PC-3 (cell line): ENCODE measurements around the gene STXBP5.

Experiments used
- CTCF ChIP-seq: fragments of 300-600 bp; sonication (generic); conservative IDR thresholded peaks from 2 replicates; pipeline ENCODE4 v1.5.1; 2017; ENCODE audit warnings: antibody characterized with exemption, low read depth, mild to moderate bottlenecking, low read length
- EZH2phosphoT487 ChIP-seq: fragments of 300-600 bp; sonication (generic); IDR thresholded peaks from 2 replicates; pipeline ENCODE4 v1.6.1; 2018; ENCODE audit warnings: mild to moderate bottlenecking, antibody characterized with exemption, low read length, borderline replicate concordance

DNA sequence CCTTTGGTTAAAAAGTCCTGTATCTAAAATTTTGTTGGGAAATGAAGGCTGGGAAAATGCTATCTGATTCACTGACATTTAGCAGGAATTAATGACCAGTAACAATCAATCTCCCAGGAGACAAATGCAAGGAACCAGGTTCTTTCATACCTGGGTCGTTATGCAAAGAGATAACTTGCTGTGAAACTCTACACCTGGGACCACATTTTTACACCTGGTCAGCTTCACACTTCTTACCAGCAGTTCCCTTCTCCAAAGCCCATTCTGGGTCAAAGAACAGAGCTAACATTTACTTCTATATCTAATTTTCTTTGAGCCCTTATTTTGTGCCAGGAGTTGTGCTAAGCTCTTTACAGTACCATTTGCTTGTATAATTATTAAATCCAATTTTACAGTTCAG, 27.4 kb upstream of the STXBP5 start:
- no peak for TF ChIP-seq CTCF
- no peak for TF ChIP-seq EZH2phosphoT487
